ENCODE data around the gene RHBDL1. TPM values are rescaled to one million over a fixed set of nuclear protein-coding genes. Genes with fewer than 3 reads are reported as not detected.

Gene RHBDL1
- total and polyA plus RNA-seq, 9 of the 15 experiments (the other 6 are each of a cell fraction or from before 2014, with no cell fraction given) = 0.03 to 5.6 (median 1.3) TPM; not detected in 1

- TF ChIP-seq CTCF (IDR thresholded peaks at IDR 0.05 in 2 of 3, conservative IDR thresholded peaks at IDR 0.05 in 1 of 3; ENCODE audit: insufficient read depth in 2 of 3, low read depth in 1 of 3, low read length in 3 of 3) (0 out of 6 replicates have a peak, but pooled peaks of 1 of the 3 experiments have one; percentile 1), CREM (IDR thresholded peaks at IDR 0.05; ENCODE audit: low read depth) (no peak), TFE3 (CRISPR knock-in tag; IDR thresholded peaks at IDR 0.05) (no peak), MYC (IDR thresholded peaks at IDR 0.05; ENCODE audit: low read depth, low read length) (peak; percentile 28; the same call in 1 of the 2 replicates), MYC (CRISPR knock-in tag; IDR thresholded peaks at IDR 0.05; ENCODE audit: borderline replicate concordance, low read depth) (no peak; the same call in 1 of the 2 replicates), PKNOX1 (IDR thresholded peaks at IDR 0.05) (peak; percentile 44; the same call in 1 of the 2 replicates), JUN (IDR thresholded peaks at IDR 0.05; ENCODE audit: borderline replicate concordance, low read depth, low read length) (peak; percentile 15; the same call in 1 of the 2 replicates), JUN (CRISPR knock-in tag; IDR thresholded peaks at IDR 0.05; ENCODE audit: borderline replicate concordance) (no peak), GTF2F1 (IDR thresholded peaks at IDR 0.05; ENCODE audit: low read depth, low read length) (no peak), ESRRA (IDR thresholded peaks at IDR 0.05; ENCODE audit: borderline replicate concordance, low read depth) (no peak), BMI1 (IDR thresholded peaks at IDR 0.05; ENCODE audit: low read length) (no peak), CSDE1 (IDR thresholded peaks at IDR 0.05) (no peak), FOSL1 (tag; conservative IDR thresholded peaks at IDR 0.05) (no peak), ZKSCAN8 (CRISPR knock-in tag; IDR thresholded peaks at IDR 0.05) (no peak), ZMIZ1 (IDR thresholded peaks at IDR 0.05; ENCODE audit: low read depth in 2 of 2, low read length in 2 of 2) (no peak), MNT (conservative IDR thresholded peaks at IDR 0.05) (peak in 1 of 2 experiments; percentile 55; a peak in 3 of 4 replicates)
Measured at GRCh38 chr16:678858-679813, 3.7 kb downstream of the RHBDL1 start (continued).

Data from K562 (cell line).